GM21825 (cell line): ENCODE data around the gene ZNF248.
"Not testable (repeated sequence)": the region's sequence is repeated elsewhere in the genome, so short reads cannot be mapped to it uniquely, and the experiment has no call there.

Experiments
- ATAC-seq: cut with Tn5 transposase; IDR thresholded peaks from one replicate; pipeline ENCODE4 v1.9.1; 2021; ENCODE audit warnings: mild to moderate bottlenecking, moderate library complexity; ENCODE audit not compliant: unreplicated experiment

The ZNF248 gene

DNA sequence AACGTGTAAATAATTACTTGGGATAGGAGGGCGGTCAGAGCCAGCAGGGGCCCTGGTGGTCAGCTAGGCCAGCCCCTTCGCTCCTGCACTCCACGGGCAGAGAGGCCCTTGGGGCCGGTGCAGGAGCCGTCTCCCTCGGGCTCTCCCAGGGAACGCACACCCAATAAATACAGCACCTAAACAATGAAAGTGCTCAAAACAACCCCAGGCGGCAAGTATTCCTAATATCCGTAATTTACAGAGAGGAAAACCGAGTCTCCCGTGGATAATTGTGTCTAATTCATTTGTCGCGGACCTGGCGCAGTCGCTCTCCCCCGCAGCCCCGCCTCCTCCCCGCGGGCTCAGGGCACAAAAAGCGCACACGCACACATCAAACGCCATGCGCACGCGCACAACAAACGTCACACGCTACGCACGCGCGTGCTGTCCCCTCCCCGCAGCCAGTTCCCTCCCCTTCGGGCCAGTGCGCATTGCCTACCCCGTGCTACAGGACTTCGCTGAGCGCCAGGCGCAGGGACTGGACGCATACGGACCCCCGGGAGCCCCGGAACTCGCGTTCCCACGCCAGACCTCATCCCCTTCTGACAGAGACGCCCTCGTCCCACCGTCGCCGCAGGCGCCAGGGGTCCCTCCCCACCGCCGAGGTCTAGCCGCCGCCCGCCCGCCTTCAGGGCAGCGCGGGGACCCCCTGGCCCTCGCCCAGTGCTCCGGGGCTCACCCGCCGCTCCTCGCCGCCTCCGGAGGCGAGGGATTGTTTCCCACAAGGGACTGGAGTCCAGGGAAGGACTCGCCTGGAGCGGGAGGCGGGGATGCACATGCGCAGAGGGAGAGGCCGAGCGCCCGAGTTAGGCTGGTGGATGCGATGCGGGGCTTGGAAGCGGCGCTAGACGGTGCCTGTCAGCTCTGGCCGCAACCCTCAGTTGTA is at the start of gene ZNF248:
TSS of gene ZNF248 (minus strand) at position 324 of the 925 bp plus-strand sequence. CDS start 1,300 bp downstream, outside the sequence.
- ATAC-seq: peak; percentile 95

DNA sequence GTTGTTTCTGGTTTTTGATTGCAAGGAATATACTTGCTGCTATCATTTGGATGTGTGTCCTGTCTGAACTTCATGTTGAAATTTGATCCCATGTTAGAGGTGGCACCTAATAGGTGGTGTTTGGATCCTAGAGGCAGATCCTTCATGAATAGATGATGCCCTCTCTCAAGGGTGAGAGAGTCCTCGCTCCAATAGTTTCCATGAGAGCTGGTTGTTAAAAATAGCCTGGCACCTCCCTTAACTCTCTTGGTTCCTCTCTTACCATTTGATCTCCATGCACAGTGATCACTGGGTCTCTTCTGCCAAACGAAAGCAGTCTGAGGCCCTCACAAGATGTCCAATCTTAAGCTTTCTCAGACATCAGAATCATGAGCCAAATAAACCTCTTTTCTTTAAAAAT is 49.0 kb upstream of the ZNF248 start:
- ATAC-seq: no peak

DNA sequence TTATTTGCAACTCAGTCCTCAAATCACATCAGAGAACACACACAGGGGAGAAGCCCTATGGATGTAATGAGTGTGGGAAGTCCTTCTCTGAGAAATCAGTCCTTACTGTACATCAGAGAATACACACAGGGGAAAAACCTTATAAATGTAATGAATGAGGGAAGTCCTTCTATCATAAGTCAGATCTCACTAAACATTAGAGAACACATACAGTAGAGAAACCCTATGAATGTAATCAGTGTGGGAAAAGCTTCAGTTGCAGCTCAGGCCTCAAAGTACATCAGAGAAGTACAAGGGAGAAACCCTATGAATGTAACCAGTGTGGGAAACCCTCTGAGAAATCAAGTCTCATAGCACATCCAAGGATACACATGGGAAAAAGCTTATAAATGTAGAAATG is 39.0 kb upstream of the ZNF248 start:
- no peak for ATAC-seq

DNA sequence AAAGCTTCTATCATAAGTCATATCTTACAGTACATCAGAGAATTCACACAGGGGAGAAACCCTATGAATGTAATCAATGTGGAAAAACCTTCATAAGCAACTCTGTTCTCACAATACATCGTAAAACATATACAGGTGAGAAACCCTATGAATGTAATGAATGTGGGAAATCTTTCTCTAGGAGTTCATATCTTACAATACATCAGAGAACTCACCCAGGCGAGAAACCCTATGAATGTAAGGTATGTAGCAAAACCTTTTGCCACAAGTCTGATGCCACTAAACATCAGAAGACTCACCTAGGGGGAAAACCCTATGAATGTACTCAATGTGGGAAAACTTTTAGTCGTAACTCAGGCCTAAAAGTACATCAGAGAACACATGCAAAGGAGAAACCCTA is 38.3 kb upstream of the ZNF248 start:
- ATAC-seq: no peak

DNA sequence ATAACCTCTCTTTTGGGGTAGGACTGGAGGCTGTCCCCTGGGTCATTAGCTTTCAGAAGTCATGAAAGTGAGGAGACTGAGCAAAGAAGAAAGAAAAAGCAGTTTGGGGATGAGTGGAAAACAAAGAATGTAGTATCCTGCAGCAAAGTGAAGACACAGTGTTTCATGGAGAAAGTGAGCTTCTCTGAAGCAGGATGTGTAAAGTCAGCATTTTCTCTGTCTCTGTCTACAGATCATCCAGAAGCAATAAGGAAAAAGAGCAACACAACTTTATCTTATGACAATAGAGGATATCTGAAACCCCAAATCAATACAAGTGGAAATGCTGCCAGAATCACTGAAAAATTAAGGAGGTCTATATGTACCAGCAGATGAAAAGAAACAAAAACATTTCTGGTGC is 28.4 kb upstream of the ZNF248 start:
- ATAC-seq: no peak

DNA sequence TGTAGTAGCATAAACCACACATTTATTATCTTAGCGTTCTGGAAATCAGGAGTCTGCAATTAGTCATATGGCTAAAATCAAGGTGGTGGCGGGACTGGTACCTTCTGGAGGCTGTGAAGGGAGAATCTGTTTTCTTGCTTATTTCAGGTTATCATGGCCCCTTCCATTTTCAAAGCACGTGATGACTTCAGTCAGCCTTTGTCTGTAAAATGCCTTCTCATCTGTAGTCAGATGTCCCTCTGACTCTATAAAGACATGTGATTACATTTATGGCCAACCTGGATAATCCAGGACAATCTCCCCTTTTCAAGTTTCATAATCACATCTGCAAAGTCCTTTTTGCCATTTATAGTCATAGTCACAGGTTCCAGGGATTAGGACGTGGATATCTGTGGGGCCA is 15.5 kb upstream of the ZNF248 start:
- ATAC-seq: no peak

DNA sequence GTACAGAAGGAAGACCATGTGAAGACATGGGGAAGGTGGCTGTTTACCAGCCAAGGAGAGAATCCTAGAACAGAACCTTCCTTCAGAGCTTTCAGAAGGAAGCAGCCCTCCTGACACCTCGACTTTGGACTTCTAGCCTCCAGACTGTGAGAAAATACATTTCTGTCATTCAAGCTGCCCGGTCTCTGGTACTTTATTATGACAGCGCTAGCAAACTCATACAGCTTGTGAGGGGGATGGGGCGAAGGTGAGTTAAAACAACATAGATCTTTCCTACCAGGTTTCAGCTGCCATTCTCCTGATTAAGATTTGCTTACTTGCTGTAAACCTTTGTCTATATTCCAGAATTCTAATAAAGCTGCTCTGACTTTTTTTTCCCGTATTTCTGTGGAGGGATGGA is 14.9 kb upstream of the ZNF248 start:
- no peak for ATAC-seq

DNA sequence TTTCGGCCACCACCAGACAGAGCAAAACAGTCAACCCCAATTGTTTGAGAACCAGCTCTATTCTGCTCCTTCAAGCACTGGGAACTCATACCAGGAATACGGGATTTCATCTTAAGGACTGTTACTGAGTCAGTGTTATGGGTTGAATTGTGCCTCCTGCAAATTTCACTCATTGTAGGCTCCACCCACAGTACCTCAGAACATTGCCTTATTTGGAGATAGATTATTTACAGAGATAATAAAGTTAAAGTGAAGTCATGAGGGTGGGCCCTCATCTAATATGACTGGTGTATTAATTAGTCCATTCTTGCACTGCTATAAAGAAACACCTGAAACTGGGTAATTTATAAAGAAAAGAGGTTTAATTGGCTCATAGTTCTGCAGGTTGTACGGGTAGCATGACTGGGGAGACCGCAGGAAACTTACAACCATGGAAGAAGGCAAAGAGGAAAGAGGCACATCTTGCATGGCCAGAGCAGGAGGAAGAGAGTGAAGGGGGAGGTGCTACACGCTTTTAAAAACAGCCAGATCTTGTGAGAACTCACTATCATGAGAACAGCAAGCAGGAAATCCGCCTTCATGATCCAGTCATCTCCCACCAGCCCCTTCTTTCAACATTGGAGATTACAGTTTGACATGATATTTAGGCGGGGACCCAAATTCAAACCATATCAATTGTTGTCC is 14.3 kb upstream of the ZNF248 start:
- no peak for ATAC-seq

DNA sequence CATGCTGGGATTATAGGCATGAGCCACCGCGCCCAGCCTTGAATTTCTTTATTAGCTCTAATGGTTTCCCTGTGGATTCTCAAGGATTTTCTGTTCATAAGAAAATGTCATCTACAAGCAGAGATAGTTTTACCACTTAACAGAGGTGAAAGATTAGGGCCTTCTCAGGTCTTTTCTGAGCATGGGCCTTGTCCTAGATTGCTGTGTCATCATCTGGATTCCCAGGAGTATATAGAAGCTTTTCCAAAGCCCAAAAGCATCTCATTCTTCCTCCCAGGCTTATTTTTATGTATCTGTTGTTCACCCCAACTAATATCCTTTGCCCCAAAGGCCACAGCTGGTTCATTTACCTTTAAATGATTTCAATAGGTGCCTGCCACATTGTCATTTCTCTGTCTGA is 13.7 kb upstream of the ZNF248 start:
- ATAC-seq: no peak

DNA sequence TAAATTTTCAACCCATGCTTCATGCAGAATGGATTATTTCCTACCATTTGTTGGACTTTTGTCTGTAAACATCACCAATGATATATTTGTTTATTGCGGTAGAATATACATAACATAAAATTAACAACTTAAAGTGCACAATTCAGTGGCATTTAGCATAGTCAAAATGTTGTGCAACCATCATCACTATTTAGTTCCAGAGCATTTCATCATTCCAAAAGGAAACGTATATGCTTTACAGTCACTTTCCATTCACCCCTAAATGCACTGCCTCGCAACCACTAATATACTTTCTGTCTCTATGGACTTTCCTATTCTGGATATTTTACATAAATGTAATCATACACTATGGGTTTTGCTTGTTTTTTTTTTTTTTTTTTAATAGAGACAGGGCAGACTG is 11.4 kb upstream of the ZNF248 start:
- no peak for ATAC-seq

DNA sequence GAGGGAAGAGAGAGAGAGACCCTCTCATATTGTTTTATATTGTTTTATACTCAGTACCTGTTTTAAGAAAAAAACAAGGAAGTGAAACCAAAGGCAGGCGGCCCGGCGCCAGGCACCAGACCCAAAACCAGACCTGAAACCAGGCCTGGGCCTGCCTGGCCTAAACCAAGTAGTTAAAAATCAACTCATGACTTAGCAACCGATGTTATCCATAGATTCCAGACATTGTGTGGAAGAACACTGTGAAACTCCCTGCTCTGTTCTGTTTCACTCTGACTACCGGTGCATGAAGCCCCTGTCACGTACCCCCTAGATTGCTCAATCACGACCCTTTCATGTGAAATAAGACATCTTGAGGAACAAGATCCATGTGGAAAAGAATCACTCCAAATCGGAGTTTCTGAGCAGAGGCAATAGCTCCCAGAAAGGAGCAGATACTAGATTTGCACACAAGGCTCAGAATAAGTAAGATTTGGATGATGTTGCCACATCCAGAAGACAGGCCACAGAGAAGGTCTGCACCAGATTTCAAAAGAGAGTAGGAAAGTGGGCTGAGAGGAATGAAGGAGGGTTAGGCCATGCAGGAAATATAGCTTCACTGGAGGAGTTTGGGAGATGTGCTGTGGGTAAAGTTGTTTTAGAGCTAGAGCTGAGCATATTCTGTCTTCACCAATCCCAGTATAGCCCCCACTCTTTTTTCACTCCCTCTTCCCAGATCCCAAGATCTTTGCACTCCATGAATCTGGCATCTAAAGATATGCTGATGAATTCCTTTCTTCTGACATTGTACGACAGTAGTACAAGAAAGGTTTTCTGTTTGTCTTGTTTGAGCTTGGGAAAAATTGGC is 8.8 kb upstream of the ZNF248 start:
- no peak for ATAC-seq

DNA sequence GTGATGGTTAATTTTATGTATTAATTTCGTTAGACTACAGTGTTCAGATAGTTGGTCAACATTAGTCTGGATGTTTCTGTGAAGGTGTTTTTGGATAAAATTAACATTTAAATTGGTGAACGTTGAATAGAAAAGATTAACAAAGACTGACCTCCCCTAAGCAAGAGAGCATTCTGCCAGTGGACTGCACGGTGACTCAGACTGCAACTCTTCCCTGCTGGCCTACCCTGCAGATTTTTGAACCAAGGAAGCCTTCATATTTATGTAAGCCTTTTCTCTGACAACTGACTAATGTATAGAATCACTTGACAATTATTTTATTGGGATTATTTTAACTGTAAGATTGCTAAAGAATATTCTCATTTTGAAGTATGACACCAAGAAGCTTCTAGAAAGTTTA is 7.9 kb upstream of the ZNF248 start:
- no peak for ATAC-seq

DNA sequence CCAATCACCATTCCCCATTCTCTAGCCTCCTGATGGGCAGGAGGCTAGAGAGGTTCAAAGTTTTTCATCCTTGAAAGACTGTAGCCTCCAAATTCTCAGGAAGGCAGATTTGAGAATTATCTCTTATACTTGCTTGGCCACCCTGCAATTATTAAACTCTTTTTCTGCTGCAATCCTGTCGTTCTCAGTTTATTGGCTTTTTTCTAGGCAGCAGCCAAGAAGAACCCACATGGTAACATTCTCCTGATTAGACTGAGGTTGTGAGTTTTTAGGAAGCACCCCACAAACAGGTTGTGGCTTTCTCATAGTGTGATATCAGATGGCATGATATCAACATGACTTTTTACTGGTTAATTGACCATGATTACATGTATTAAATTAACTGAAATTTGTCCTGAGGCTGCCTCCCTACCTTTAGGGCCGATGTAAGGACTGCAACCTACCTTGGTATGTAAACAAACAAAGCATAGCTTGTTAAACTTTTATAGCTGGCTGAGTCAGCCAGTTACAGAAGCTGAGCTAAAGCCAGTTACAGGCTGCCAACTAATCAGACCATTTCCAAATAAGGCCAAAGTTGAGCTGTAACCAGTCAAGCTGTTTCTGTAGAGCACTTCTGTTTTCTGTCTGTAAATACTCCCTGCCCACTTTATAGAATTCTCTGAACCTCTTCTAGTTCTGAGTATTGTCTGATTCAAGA is 3.2 kb upstream of the ZNF248 start:
- ATAC-seq: no peak

DNA sequence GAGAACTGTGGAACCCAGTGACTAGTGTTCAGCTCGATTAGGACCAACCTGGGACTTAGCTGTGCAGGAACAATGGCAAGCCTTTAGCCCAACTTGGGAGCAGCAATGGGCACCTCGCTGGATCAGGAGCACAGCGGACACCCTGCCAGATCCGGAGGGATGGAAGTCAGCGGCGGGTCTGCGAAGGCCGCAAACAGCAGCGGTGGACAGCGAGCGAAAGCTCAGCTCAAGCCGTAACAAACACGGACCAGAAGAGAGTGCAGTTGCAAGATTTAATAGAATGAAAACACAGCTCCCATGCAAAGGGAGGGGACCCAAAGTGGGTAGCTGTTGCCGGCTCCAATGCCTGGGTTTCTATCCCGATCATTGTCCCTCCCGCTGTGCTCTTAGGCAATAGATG is 1.9 kb upstream of the ZNF248 start:
- ATAC-seq: not testable (repeated sequence)

DNA sequence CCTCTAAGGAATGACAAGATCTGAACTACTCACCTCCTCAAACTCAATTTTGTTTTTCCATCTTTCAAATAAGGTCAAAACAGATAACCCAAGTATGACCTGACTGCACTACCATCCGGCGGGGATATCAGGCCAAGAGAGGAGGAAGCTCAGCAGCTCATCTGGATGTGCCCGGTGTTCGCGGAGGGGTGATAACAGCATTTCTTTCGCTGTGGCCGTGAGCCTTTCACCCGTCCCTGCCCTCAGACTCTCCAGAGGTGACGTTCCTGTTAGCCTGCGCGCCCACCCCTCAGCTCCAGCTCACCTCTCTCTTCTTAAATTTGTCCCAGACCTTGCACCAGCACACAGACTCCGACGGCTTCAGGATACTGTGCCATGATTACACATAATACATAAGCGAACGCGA is 526 bp downstream of the ZNF248 start:
- ATAC-seq: peak; percentile 17

DNA sequence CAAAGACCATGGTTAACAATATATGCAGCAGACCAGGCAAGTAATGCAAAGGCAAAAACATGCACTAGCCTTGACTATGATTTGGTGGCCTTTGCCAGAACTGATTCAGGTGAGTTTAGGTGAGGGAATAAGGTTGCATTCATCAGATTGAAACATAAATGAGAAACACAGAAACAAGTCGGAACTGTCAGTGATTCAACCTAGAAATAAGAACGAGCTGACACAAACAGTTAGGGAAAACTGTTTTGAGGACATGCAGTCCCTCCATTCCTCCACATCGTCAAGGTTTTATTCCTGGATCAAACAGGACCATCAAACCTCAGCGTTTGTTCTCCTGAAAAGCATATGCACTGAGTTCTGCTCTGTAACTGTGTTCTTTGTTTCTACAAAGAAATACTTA is 1.8 kb downstream of the ZNF248 start:
- no peak for ATAC-seq

DNA sequence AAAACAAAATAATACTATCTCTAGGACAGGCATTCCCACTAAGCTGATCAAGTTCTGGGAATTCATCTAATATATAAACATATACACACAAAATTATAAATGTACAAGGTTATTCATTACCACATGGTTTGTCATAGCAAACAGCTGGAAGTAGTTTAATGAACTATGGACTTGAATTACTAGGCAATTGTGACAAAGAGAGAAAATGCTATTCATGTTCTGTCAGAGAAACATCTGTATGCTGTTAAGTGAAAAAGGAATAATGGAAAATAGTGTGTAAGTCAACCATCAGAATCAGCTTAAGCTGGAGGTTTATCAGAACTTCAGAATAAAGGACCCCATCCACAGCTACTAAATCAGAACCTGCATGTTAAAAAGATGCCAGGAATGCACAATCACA is 2.8 kb downstream of the ZNF248 start:
- no peak for ATAC-seq

DNA sequence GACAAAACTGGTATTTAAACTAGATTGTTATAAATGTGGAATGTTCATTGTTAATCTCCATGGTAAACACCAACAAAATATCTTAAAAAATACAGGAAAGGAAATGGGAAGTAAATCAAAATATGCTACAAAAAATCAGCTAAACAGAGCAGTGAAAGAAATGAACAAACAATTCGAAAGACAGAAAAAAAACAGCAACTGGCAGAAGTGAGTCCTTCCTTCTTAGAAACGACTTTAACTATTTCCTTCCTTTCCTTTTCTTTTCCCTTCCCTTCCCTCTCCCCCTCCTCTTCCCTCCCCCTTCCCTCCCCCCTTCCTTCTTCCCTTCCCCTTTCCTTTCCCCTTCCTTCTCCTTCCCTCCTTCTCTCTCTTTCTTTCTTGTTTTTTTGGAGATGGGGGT is 12.8 kb downstream of the ZNF248 start:
- ATAC-seq: no peak

DNA sequence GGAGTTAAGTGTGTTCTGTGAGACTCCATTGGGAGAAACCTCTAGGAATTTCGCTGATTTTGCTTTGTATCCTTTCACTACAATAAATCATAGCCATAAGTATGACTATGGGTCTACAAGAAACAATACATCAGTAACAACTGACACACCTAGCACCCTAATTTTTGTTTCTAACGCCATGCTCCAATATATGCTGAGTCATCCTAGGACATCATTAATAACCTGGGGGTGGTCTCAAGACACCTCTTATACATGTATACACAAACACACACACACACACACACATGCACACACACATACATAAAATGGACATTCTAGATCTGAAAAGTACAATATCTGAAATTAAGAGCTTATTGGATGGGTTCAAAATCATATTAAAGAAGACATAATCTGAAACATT is 18.2 kb downstream of the ZNF248 start:
- no peak for ATAC-seq

DNA sequence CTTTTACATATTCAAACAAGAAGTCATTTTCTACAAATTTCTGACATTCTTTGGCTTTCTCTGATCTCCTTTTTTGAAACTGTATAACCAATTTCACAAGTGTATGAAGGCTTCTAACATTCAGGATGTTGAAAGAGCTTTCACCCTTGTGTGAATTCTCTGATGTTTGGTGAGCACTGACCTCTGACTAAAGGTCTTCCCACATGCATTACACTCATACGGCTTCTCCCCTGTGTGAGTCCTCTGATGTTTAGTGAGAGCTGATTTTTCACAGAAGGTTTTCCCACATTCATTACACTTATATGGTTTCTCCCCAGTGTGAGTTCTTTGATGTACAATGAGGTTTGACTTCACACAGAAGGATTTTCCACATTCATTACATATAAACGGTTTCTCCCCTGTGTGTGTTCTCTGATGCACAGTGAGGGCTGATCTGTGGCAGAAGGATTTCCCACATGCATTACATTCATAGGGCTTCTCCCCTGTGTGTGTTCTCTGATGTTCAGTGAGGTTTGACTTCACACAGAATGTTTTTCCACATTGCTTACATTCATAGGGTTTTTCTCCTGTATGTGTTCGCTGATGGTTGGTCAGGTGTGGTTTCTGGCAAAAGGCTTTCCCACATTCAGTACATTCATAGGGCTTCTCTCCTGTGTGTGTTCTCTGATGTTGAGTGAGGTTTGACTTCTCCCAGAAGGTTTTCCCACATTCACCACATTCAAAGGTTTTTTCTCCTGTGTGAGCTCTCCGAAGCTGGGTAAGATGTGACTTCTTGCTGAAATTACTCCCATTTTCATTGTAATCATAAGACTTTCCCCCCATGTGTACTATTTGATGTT is 25.7 kb downstream of the ZNF248 start:
- no peak for ATAC-seq
